Transverse colon (tissue), 4 donors: Measurements from ENCODE around the gene TPP2.

Experiments
- POLR2AphosphoS5 ChIP-seq, 3 donors: sonication (generic); formaldehyde crosslinking; IDR thresholded peaks; one replicate each; pipeline ENCODE4 v1.6.1; 2016; ENCODE audit warnings: antibody characterized with exemption in 3 of 3
- TF ChIP-seq, protein P1 (sequence below), 5 experiments: fragments of 200-600 bp in 3 of 5; fragments of 450-650 bp in 2 of 5; sonication (generic) in 3 of 5; IDR thresholded peaks; 1 replicate in 2 of 5; 2 replicates in 3 of 5; pipeline ENCODE4 v1.5.1; 2016 to 2017; ENCODE audit warnings: antibody characterized with exemption in 5 of 5, inconsistent platforms in 3 of 5, mild to moderate bottlenecking in 2 of 5, moderate library complexity in 1 of 5

DNA sequence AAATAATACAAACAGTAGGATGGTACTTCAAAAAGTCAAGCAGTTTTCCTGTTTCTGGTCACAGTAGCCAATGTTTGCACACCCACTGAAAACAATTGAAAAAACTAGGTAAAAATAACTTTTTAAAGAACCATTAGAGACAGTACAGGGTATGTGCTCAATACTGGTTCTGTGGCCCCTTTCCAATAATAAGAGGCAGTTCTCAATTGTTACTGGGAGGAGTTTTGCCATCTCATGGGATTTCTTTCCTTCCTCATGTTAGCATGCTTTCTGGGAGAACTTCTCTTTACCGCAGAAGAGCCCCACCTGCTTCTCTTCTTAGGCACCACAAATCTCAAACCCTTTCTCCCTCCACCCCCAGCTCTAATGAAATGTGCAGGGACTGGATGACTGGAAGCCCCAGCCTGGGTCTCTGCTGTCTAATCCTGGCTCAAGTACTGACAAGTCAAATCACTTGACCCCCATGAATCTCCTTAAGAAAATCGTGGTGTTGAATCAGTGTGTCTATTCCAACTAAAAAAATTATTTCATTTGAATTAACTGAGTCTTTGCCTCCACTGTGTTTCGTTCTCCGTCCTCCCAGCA is 83.4 kb downstream of the TPP2 start:
- TF ChIP-seq, protein P1, sequence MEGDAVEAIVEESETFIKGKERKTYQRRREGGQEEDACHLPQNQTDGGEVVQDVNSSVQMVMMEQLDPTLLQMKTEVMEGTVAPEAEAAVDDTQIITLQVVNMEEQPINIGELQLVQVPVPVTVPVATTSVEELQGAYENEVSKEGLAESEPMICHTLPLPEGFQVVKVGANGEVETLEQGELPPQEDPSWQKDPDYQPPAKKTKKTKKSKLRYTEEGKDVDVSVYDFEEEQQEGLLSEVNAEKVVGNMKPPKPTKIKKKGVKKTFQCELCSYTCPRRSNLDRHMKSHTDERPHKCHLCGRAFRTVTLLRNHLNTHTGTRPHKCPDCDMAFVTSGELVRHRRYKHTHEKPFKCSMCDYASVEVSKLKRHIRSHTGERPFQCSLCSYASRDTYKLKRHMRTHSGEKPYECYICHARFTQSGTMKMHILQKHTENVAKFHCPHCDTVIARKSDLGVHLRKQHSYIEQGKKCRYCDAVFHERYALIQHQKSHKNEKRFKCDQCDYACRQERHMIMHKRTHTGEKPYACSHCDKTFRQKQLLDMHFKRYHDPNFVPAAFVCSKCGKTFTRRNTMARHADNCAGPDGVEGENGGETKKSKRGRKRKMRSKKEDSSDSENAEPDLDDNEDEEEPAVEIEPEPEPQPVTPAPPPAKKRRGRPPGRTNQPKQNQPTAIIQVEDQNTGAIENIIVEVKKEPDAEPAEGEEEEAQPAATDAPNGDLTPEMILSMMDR (IDR thresholded peaks at IDR 0.05), result no peak
- no peak for TF ChIP-seq POLR2AphosphoS5 (IDR thresholded peaks at IDR 0.05)
